ENCODE measurements around the gene TMTC2.

Gene TMTC2

GRCh38 chr12:82688596-82688995, 1.9 kb downstream of the TMTC2 start:
- no peak for TF ChIP-seq CTCF (IDR thresholded peaks at IDR 0.05; ENCODE audit: low read depth, low read length, missing control alignments)
- no peak for DNase-seq (ENCODE audit: extremely low read depth, low read depth)
- peak overlapping the region; percentile 76 for H3K4me3 ChIP-seq (replicated peaks; ENCODE audit: low read depth, low read length)

- no peak for DNase-seq (ENCODE audit: extremely low read depth, low read depth)
Measured at GRCh38 chr12:82690006-82690405, 3.3 kb downstream of the TMTC2 start.

GRCh38 chr12:82691513-82691912, 4.8 kb downstream of the TMTC2 start:
- no peak for TF ChIP-seq CTCF (IDR thresholded peaks at IDR 0.05; ENCODE audit: low read depth, low read length, missing control alignments)
- DNase-seq (ENCODE audit: extremely low read depth, low read depth) = no peak
- H3K4me3 ChIP-seq (replicated peaks; ENCODE audit: low read depth, low read length) = no peak overlapping the region

More at GRCh38 chr12:82690006-82690405, 3.3 kb downstream of the TMTC2 start:
- no peak overlapping the region for H3K4me3 ChIP-seq (replicated peaks; ENCODE audit: low read depth, low read length)
- no peak for TF ChIP-seq CTCF (IDR thresholded peaks at IDR 0.05; ENCODE audit: low read depth, low read length, missing control alignments)

- TF ChIP-seq CTCF (IDR thresholded peaks at IDR 0.05; ENCODE audit: low read depth, low read length, missing control alignments) = no peak
- no peak for DNase-seq (ENCODE audit: extremely low read depth, low read depth)
- H3K4me3 ChIP-seq (replicated peaks; ENCODE audit: low read depth, low read length) = no peak overlapping the region
Measured at GRCh38 chr12:82694276-82694675, 7.6 kb downstream of the TMTC2 start.

GRCh38 chr12:82694970-82695369, 8.3 kb downstream of the TMTC2 start:
- no peak for TF ChIP-seq CTCF (IDR thresholded peaks at IDR 0.05; ENCODE audit: low read depth, low read length, missing control alignments)
- no peak for DNase-seq (ENCODE audit: extremely low read depth, low read depth)
- no peak overlapping the region for H3K4me3 ChIP-seq (replicated peaks; ENCODE audit: low read depth, low read length)

- H3K4me3 ChIP-seq (replicated peaks; ENCODE audit: low read depth, low read length) = no peak overlapping the region
- TF ChIP-seq CTCF (IDR thresholded peaks at IDR 0.05; ENCODE audit: low read depth, low read length, missing control alignments) = no peak
- no peak for DNase-seq (ENCODE audit: extremely low read depth, low read depth)
Measured at GRCh38 chr12:82695531-82695930, 8.8 kb downstream of the TMTC2 start.

GRCh38 chr12:82696543-82696942, 9.8 kb downstream of the TMTC2 start:
- DNase-seq (ENCODE audit: extremely low read depth, low read depth) = no peak
- no peak for TF ChIP-seq CTCF (IDR thresholded peaks at IDR 0.05; ENCODE audit: low read depth, low read length, missing control alignments)
- no peak overlapping the region for H3K4me3 ChIP-seq (replicated peaks; ENCODE audit: low read depth, low read length)

Data from HFF-Myc (cell line).